ENCODE results near the gene DNAH11. TPM values are rescaled to one million over a fixed set of nuclear protein-coding genes. Genes with fewer than 3 reads are reported as not detected.
"Not testable (repeated sequence)": the region's sequence is repeated elsewhere in the genome, so short reads cannot be mapped to it uniquely, and the experiment has no call there.

DNAH11 gene
- total and polyA plus RNA-seq, 9 of the 15 experiments (the other 6 are each of a cell fraction or from before 2014, with no cell fraction given): under 0.01 TPM; not detected in 7

- H3K4me2 ChIP-seq (ENCODE audit: insufficient read depth, low read length): no peak overlapping the region
- CTCF ChIA-PET (ENCODE audit: low intra/inter-chr PET ratio): no interaction called here
- WGBS (ENCODE audit: insufficient coverage, low coverage, missing lambda C conversion rate): 0% methylated on average over 6 of the region's 6 CpGs
Measured at GRCh38 chr7:21851559-21851967, 308.7 kb downstream of the DNAH11 start.

DNA sequence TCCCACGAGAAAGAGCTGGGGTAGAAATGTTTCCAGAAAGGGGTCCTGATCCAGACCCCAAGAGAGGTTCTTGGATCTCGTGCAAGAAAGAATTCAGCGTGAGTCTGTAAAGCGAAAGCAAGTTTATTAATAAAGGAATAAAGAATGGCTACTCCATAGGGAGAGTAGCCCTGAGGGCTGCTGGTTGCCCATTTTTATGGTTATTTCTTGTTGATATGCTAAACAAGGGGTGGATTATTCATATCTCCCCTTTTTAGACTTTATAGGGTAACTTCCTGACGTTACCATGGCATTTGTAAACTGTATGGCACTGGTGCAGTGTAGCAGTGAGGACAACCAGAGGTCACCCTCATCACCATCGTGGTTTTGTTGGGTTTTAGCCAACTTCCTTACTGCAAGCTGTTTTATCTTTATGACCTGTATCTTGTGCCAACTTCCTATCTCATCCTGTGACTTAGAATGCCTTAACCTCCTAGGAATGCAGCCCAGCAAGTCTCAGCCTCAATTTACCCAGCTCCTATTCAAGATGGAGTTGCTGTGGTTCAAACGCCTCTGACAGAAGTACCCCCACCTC is 322.9 kb downstream of the DNAH11 start:
- H3K27ac ChIP-seq (ENCODE audit: extremely low read depth, low read depth, low read length); H3K9me3 ChIP-seq (replicated peaks; ENCODE audit: control insufficient read depth, insufficient read depth, low read depth, low read length); ATAC-seq; H3K9ac ChIP-seq (ENCODE audit: insufficient read depth in 1 of 2, low read depth in 2 of 2, low read length in 2 of 2); BruUV-seq (replicated peaks); H3K4me3 ChIP-seq; H2AFZ ChIP-seq (ENCODE audit: low read depth, low read length); H3K79me2 ChIP-seq (ENCODE audit: control insufficient read depth, insufficient read depth, low read length); in situ Hi-C loops (cut with MboI); H3K4me1 ChIP-seq (replicated peaks in 1 of 2; ENCODE audit: control insufficient read depth in 2 of 2, insufficient read depth in 2 of 2, low read length in 2 of 2); H3K36me3 ChIP-seq (ENCODE audit: control insufficient read depth, insufficient read depth, low read length); CTCF ChIA-PET (ENCODE audit: low intra/inter-chr PET ratio); H3K4me2 ChIP-seq (ENCODE audit: insufficient read depth, low read length); H4K20me1 ChIP-seq (replicated peaks; ENCODE audit: control insufficient read depth, insufficient read depth, low read length); DNase-seq (ENCODE audit: extremely low read depth in 1 of 4, low spot score in 3 of 4); H3K27me3 ChIP-seq (ENCODE audit: control insufficient read depth in 2 of 2, insufficient read depth in 2 of 2, low read length in 2 of 2); FAIRE-seq; H3K9me1 ChIP-seq (ENCODE audit: control insufficient read depth, insufficient read depth, low read length): not testable (repeated sequence)
- intact Hi-C loops (cut with micrococcal nuclease): loop anchor here (10.0 kb wide), 1 partner anchor 139 kb away; no protein-coding TSS in a partner anchor
- POLR2A ChIA-PET: interaction anchor here (0.6 kb wide), 1 partner anchor 45 kb away, joined by 3 read pairs; no protein-coding TSS in a partner anchor
- WGBS (ENCODE audit: insufficient coverage, low coverage, missing lambda C conversion rate): 0% methylated on average over 7 of the region's 7 CpGs

More at GRCh38 chr7:21851559-21851967, 308.7 kb downstream of the DNAH11 start:
- intact Hi-C loops (cut with micrococcal nuclease): no loop called here
- ATAC-seq (no peak), FAIRE-seq (no peak), DNase-seq (ENCODE audit: extremely low read depth in 1 of 4, low spot score in 3 of 4) (no peak)
- TF ChIP-seq RCOR1 (IDR thresholded peaks at IDR 0.05; ENCODE audit: borderline replicate concordance in 1 of 2, low read depth in 2 of 2, low read length in 2 of 2) (no peak), ELF1 (tag; IDR thresholded peaks at IDR 0.05) (no peak), ARHGAP35 (IDR thresholded peaks at IDR 0.05; ENCODE audit: partially characterized antibody) (no peak), POLR2H (tag; IDR thresholded peaks at IDR 0.05; ENCODE audit: low read depth) (no peak), ZNF444 (CRISPR knock-in tag; IDR thresholded peaks at IDR 0.05) (no peak), KAT2B (IDR thresholded peaks at IDR 0.05; ENCODE audit: low read depth, low read length) (no peak), ATF1 (CRISPR knock-in tag; IDR thresholded peaks at IDR 0.05) (no peak), ATF1 (tag; IDR thresholded peaks at IDR 0.05) (no peak), TEAD4 (IDR thresholded peaks at IDR 0.05; ENCODE audit: low read length) (no peak), TEAD4 (CRISPR knock-in tag; IDR thresholded peaks at IDR 0.05; ENCODE audit: borderline replicate concordance) (no peak), HDGF (IDR thresholded peaks at IDR 0.05) (no peak)
- TF ChIP-seq, protein P1, sequence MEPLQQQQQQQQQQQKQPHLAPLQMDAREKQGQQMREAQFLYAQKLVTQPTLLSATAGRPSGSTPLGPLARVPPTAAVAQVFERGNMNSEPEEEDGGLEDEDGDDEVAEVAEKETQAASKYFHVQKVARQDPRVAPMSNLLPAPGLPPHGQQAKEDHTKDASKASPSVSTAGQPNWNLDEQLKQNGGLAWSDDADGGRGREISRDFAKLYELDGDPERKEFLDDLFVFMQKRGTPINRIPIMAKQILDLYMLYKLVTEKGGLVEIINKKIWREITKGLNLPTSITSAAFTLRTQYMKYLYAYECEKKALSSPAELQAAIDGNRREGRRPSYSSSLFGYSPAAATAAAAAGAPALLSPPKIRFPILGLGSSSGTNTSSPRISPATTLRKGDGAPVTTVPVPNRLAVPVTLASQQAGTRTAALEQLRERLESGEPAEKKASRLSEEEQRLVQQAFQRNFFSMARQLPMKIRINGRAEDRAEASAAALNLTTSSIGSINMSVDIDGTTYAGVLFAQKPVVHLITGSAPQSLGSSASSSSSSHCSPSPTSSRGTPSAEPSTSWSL (CRISPR knock-in tag; IDR thresholded peaks at IDR 0.05; ENCODE audit: borderline replicate concordance): no peak
- H4K20me1 ChIP-seq (replicated peaks; ENCODE audit: control insufficient read depth, insufficient read depth, low read length): no peaks in the 10 kb centered on the region
- H3K36me3 ChIP-seq (ENCODE audit: control insufficient read depth, insufficient read depth, low read length): no peaks in the 10 kb centered on the region
- no peaks in the 10 kb centered on the region for H3K79me2 ChIP-seq (ENCODE audit: control insufficient read depth, insufficient read depth, low read length)
- no peak overlapping the region for H3K27ac ChIP-seq (ENCODE audit: extremely low read depth, low read depth, low read length)
- POLR2A ChIA-PET: no interaction called here
- H3K9me1 ChIP-seq (ENCODE audit: control insufficient read depth, insufficient read depth, low read length): no peaks in the 10 kb centered on the region
- H3K27me3 ChIP-seq (ENCODE audit: control insufficient read depth in 2 of 2, insufficient read depth in 2 of 2, low read length in 2 of 2): no peaks in the 10 kb centered on the region
- H3K4me1 ChIP-seq (replicated peaks in 1 of 2; ENCODE audit: control insufficient read depth in 2 of 2, insufficient read depth in 2 of 2, low read length in 2 of 2): no peaks in the 10 kb centered on the region
- no peak overlapping the region for H2AFZ ChIP-seq (ENCODE audit: low read depth, low read length)
- H3K4me3 ChIP-seq: no peak overlapping the region
- in situ Hi-C loops (cut with MboI): no loop called here
- no peaks in the 10 kb centered on the region for H3K9me3 ChIP-seq (replicated peaks; ENCODE audit: control insufficient read depth, insufficient read depth, low read depth, low read length)
- no peak overlapping the region for H3K9ac ChIP-seq (ENCODE audit: insufficient read depth in 1 of 2, low read depth in 2 of 2, low read length in 2 of 2)
- BruUV-seq (replicated peaks): no TSS peak

Measured in K562 (cell line).